ENCODE results near the gene TUBA4A. TPM values are rescaled to one million over a fixed set of nuclear protein-coding genes. Genes with fewer than 3 reads are reported as not detected.

The TUBA4A gene
- total and polyA plus RNA-seq, 3 donors from 2014 or later, result 27.0 to 90.0 (median 47.6) TPM

DNA sequence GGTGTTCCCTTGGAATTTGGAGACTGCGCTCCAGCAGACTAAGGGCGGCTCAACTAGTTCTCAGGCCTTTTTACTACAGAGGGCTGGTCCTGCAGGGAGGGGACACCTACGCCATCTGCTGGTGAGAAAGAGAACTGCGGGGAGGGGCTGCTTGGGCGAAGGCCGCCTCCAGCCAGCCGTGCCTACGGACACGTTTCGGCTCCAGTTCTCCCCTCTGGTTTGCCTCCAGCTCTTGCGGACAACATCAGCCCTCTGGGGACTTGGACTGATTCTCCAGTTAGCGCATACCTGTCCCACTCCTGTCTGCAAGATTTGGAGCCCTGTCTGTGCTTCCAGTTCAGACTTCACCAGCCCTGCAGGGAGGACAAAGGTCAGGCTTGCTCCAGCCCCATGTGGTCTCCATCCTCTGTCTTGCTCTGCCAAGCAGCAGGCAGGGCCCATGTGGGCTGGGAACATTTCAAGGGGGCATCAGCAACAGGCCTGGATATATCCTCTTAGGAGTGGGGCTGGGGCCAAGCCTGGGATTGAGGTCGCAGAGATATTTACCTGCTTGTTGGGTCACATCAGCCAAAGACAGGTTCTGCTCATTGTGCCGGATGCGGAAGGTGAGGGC is 45.1 kb upstream of the TUBA4A start:
- DNase-seq, result peak; percentile 94
- Histone ChIP-seq H3K4me3 (no peak overlapping the region), H3K4me1 (peaks cover 6% of the 10 kb centered on the region), H3K9me3 (no peaks in the 10 kb centered on the region), H3K36me3 (ENCODE audit: low read depth, missing control alignments) (no peaks in the 10 kb centered on the region), H3K27me3 (no peaks in the 10 kb centered on the region), H3K27ac (no peak overlapping the region)
- WGBS, 2 donors, result 15 to 25% methylated on average over 10 to 15 of the region's 15 CpGs
- intact Hi-C loops (cut with DNase I; ENCODE audit: low total_unique reads), result no loop called here
- TF ChIP-seq, protein P1, sequence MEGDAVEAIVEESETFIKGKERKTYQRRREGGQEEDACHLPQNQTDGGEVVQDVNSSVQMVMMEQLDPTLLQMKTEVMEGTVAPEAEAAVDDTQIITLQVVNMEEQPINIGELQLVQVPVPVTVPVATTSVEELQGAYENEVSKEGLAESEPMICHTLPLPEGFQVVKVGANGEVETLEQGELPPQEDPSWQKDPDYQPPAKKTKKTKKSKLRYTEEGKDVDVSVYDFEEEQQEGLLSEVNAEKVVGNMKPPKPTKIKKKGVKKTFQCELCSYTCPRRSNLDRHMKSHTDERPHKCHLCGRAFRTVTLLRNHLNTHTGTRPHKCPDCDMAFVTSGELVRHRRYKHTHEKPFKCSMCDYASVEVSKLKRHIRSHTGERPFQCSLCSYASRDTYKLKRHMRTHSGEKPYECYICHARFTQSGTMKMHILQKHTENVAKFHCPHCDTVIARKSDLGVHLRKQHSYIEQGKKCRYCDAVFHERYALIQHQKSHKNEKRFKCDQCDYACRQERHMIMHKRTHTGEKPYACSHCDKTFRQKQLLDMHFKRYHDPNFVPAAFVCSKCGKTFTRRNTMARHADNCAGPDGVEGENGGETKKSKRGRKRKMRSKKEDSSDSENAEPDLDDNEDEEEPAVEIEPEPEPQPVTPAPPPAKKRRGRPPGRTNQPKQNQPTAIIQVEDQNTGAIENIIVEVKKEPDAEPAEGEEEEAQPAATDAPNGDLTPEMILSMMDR (IDR thresholded peaks at IDR 0.05), result peak; percentile 97 to 100 (median 98)
- no peak for TF ChIP-seq POLR2A (IDR thresholded peaks at IDR 0.05)

- no peak for DNase-seq
Observed at GRCh38 chr2:219297766-219298456, 44.2 kb upstream of the TUBA4A start.

GRCh38 chr2:219296631-219297391 is 43.1 kb upstream of the TUBA4A start:
- 89 to 90% methylated on average over 11 to 25 of the region's 25 CpGs for WGBS, 2 donors
- intact Hi-C loops (cut with DNase I; ENCODE audit: low total_unique reads), result no loop called here

More at GRCh38 chr2:219297766-219298456, 44.2 kb upstream of the TUBA4A start:
- WGBS, 2 donors, result 81 to 86% methylated on average over 11 to 13 of the region's 14 CpGs
- Histone ChIP-seq H3K4me3 (no peak overlapping the region), H3K27ac (no peak overlapping the region), H3K36me3 (ENCODE audit: low read depth, missing control alignments) (no peaks in the 10 kb centered on the region), H3K9me3 (no peaks in the 10 kb centered on the region), H3K4me1 (peaks cover 6% of the 10 kb centered on the region), H3K27me3 (no peaks in the 10 kb centered on the region)
- TF ChIP-seq, protein P1 (IDR thresholded peaks at IDR 0.05), result no peak
- TF ChIP-seq POLR2A (IDR thresholded peaks at IDR 0.05), result no peak
- intact Hi-C loops (cut with DNase I; ENCODE audit: low total_unique reads), result no loop called here

GRCh38 chr2:219296142-219296541 is 42.4 kb upstream of the TUBA4A start:
- no peak for TF ChIP-seq POLR2A (IDR thresholded peaks at IDR 0.05)
- TF ChIP-seq, protein P1 (IDR thresholded peaks at IDR 0.05), result no peak
- WGBS, 2 donors, result 84 to 89% methylated on average over 7 to 14 of the region's 14 CpGs
- intact Hi-C loops (cut with DNase I; ENCODE audit: low total_unique reads), result no loop called here
- H3K4me1 ChIP-seq, result peaks cover 6% of the 10 kb centered on the region
- H3K27me3 ChIP-seq, result no peaks in the 10 kb centered on the region
- no peaks in the 10 kb centered on the region for H3K36me3 ChIP-seq (ENCODE audit: low read depth, missing control alignments)
- H3K27ac ChIP-seq, result no peak overlapping the region
- no peak overlapping the region for H3K4me3 ChIP-seq
- H3K9me3 ChIP-seq, result no peaks in the 10 kb centered on the region
- no peak for DNase-seq

More at GRCh38 chr2:219296631-219297391, 43.1 kb upstream of the TUBA4A start:
- TF ChIP-seq POLR2A (IDR thresholded peaks at IDR 0.05), result no peak
- TF ChIP-seq, protein P1 (IDR thresholded peaks at IDR 0.05), result no peak
- no peak overlapping the region for H3K4me3 ChIP-seq
- DNase-seq, result no peak
- H3K27ac ChIP-seq, result no peak overlapping the region
- no peaks in the 10 kb centered on the region for H3K36me3 ChIP-seq (ENCODE audit: low read depth, missing control alignments)
- peaks cover 6% of the 10 kb centered on the region for H3K4me1 ChIP-seq
- H3K9me3 ChIP-seq, result no peaks in the 10 kb centered on the region
- H3K27me3 ChIP-seq, result no peaks in the 10 kb centered on the region

Measured in testis (tissue), 3 donors.